DOHH2 (cell line): ENCODE measurements around the gene PASK.

Experiments used
- CTCF ChIP-seq: fragments of 200-600 bp; sonication (generic); IDR thresholded peaks from one replicate; pipeline ENCODE4 v1.5.1; 2014; ENCODE audit warnings: antibody characterized with exemption, mild to moderate bottlenecking, low read depth, low read length; ENCODE audit not compliant: poor library complexity, severe bottlenecking
- EZH2phosphoT487 ChIP-seq: fragments of 200-600 bp; sonication (generic); IDR thresholded peaks from 2 replicates; pipeline ENCODE4 v1.6.1; 2017; ENCODE audit warnings: borderline replicate concordance, mild to moderate bottlenecking, antibody characterized with exemption, low read length, moderate library complexity, mixed read lengths

GRCh38 chr2:241138471-241138870 lies 10.8 kb downstream of the PASK start:
- TF ChIP-seq CTCF: no peak
- no peak for TF ChIP-seq EZH2phosphoT487
